ACC112 (cell line): Measurements from ENCODE around the gene CFAP43.

Source experiments
- H2AFZ ChIP-seq: fragments of 200-600 bp; sonication (generic); one replicate; pipeline ENCODE4 v1.6.0; 2017; ENCODE audit warnings: antibody characterized with exemption, low read length; ENCODE audit not compliant: unreplicated experiment
- H3K27ac ChIP-seq: fragments of 200-600 bp; sonication (generic); 2 replicates; pipeline ENCODE4 v1.5.1; 2014; ENCODE audit warnings: low read depth, mild to moderate bottlenecking, antibody characterized with exemption, low read length, moderate library complexity
- H3K27me3 ChIP-seq: fragments of 200-600 bp; sonication (generic); 2 replicates; pipeline ENCODE4 v1.6.1; 2014; ENCODE audit warnings: mild to moderate bottlenecking, antibody characterized with exemption, low read length, moderate library complexity, mixed read lengths; ENCODE audit not compliant: insufficient read depth
- H3K36me3 ChIP-seq: fragments of 200-600 bp; sonication (generic); 2 replicates; pipeline ENCODE4 v1.6.1; 2016; ENCODE audit warnings: mild to moderate bottlenecking, antibody characterized with exemption, low read length, moderate library complexity, mixed read lengths; ENCODE audit not compliant: insufficient read depth
- H3K4me1 ChIP-seq: fragments of 200-600 bp; sonication (generic); one replicate; pipeline ENCODE4 v1.6.1; 2016; ENCODE audit warnings: low read length, mixed read lengths; ENCODE audit not compliant: insufficient read depth, unreplicated experiment, control insufficient read depth
- H3K4me3 ChIP-seq: fragments of 200-600 bp; sonication (generic); 2 replicates; pipeline ENCODE4 v1.5.1; 2014; ENCODE audit warnings: mild to moderate bottlenecking, low read depth, low read length
- H3K79me2 ChIP-seq: fragments of 200-600 bp; sonication (generic); one replicate; pipeline ENCODE4 v1.6.0; 2016; ENCODE audit warnings: low read length; ENCODE audit not compliant: control insufficient read depth, unreplicated experiment, insufficient read depth

Gene CFAP43

GRCh38 chr10:104223304-104223703 lies 8.9 kb downstream of the CFAP43 start:
- H2AFZ ChIP-seq: no peak overlapping the region
- no peak overlapping the region for H3K4me3 ChIP-seq
- H3K4me1 ChIP-seq: no peaks in the 10 kb centered on the region
- no peak overlapping the region for H3K27ac ChIP-seq
- H3K27me3 ChIP-seq: no peaks in the 10 kb centered on the region
- H3K36me3 ChIP-seq: no peaks in the 10 kb centered on the region
- no peaks in the 10 kb centered on the region for H3K79me2 ChIP-seq

GRCh38 chr10:104220522-104220921 lies 11.6 kb downstream of the CFAP43 start:
- no peak overlapping the region for H3K27ac ChIP-seq
- H3K36me3 ChIP-seq: no peaks in the 10 kb centered on the region
- peaks cover 19% of the 10 kb centered on the region for H3K27me3 ChIP-seq
- H2AFZ ChIP-seq: no peak overlapping the region
- no peaks in the 10 kb centered on the region for H3K79me2 ChIP-seq
- H3K4me3 ChIP-seq: no peak overlapping the region
- no peaks in the 10 kb centered on the region for H3K4me1 ChIP-seq

GRCh38 chr10:104218751-104219150 lies 13.4 kb downstream of the CFAP43 start:
- H3K27ac ChIP-seq: no peak overlapping the region
- H3K4me1 ChIP-seq: no peaks in the 10 kb centered on the region
- H3K79me2 ChIP-seq: no peaks in the 10 kb centered on the region
- H2AFZ ChIP-seq: no peak overlapping the region
- H3K27me3 ChIP-seq: peaks cover 21% of the 10 kb centered on the region
- no peak overlapping the region for H3K4me3 ChIP-seq
- no peaks in the 10 kb centered on the region for H3K36me3 ChIP-seq

- Histone ChIP-seq H2AFZ (no peak overlapping the region), H3K79me2 (no peaks in the 10 kb centered on the region), H3K4me1 (no peaks in the 10 kb centered on the region), H3K27ac (no peak overlapping the region), H3K27me3 (peaks cover 21% of the 10 kb centered on the region), H3K36me3 (no peaks in the 10 kb centered on the region), H3K4me3 (no peak overlapping the region)
Observed at GRCh38 chr10:104216631-104217030, 15.5 kb downstream of the CFAP43 start.

- H3K4me3 ChIP-seq: no peak overlapping the region
- H3K27ac ChIP-seq: no peak overlapping the region
- H3K4me1 ChIP-seq: peaks cover 5% of the 10 kb centered on the region
- no peaks in the 10 kb centered on the region for H3K79me2 ChIP-seq
- no peaks in the 10 kb centered on the region for H3K27me3 ChIP-seq
- H3K36me3 ChIP-seq: no peaks in the 10 kb centered on the region
- no peak overlapping the region for H2AFZ ChIP-seq
Observed at GRCh38 chr10:104209575-104210198, 22.5 kb downstream of the CFAP43 start.

- Histone ChIP-seq H3K4me3 (no peak overlapping the region), H3K36me3 (no peaks in the 10 kb centered on the region), H3K27me3 (no peaks in the 10 kb centered on the region), H3K27ac (no peak overlapping the region), H2AFZ (no peak overlapping the region), H3K4me1 (peaks cover 5% of the 10 kb centered on the region), H3K79me2 (no peaks in the 10 kb centered on the region)
Observed at GRCh38 chr10:104208730-104209129, 23.4 kb downstream of the CFAP43 start.

GRCh38 chr10:104202231-104202630 lies 29.9 kb downstream of the CFAP43 start:
- Histone ChIP-seq H3K27ac (no peak overlapping the region), H3K27me3 (no peaks in the 10 kb centered on the region), H2AFZ (no peak overlapping the region), H3K4me3 (no peak overlapping the region), H3K79me2 (no peaks in the 10 kb centered on the region), H3K4me1 (no peaks in the 10 kb centered on the region), H3K36me3 (no peaks in the 10 kb centered on the region)

- no peak overlapping the region for H3K27ac ChIP-seq
- no peaks in the 10 kb centered on the region for H3K4me1 ChIP-seq
- no peaks in the 10 kb centered on the region for H3K27me3 ChIP-seq
- H3K4me3 ChIP-seq: no peak overlapping the region
- H3K79me2 ChIP-seq: no peaks in the 10 kb centered on the region
- H3K36me3 ChIP-seq: no peaks in the 10 kb centered on the region
- H2AFZ ChIP-seq: no peak overlapping the region
Observed at GRCh38 chr10:104201636-104202035, 30.5 kb downstream of the CFAP43 start.

- Histone ChIP-seq H2AFZ (no peak overlapping the region), H3K27ac (no peak overlapping the region), H3K36me3 (no peaks in the 10 kb centered on the region), H3K4me3 (no peak overlapping the region), H3K79me2 (no peaks in the 10 kb centered on the region), H3K4me1 (no peaks in the 10 kb centered on the region), H3K27me3 (no peaks in the 10 kb centered on the region)
Observed at GRCh38 chr10:104199567-104199966, 32.6 kb downstream of the CFAP43 start.

GRCh38 chr10:104197364-104197763 lies 34.8 kb downstream of the CFAP43 start:
- no peaks in the 10 kb centered on the region for H3K27me3 ChIP-seq
- H2AFZ ChIP-seq: no peak overlapping the region
- no peaks in the 10 kb centered on the region for H3K79me2 ChIP-seq
- no peak overlapping the region for H3K27ac ChIP-seq
- H3K4me3 ChIP-seq: no peak overlapping the region
- no peaks in the 10 kb centered on the region for H3K36me3 ChIP-seq
- no peaks in the 10 kb centered on the region for H3K4me1 ChIP-seq

GRCh38 chr10:104195706-104196105 lies 36.5 kb downstream of the CFAP43 start:
- Histone ChIP-seq H3K36me3 (no peaks in the 10 kb centered on the region), H3K4me1 (no peaks in the 10 kb centered on the region), H3K27me3 (no peaks in the 10 kb centered on the region), H3K27ac (no peak overlapping the region), H3K79me2 (no peaks in the 10 kb centered on the region), H2AFZ (no peak overlapping the region), H3K4me3 (no peak overlapping the region)
